ENCODE measurements around the gene CFAP54.
"Not testable (repeated sequence)": the region's sequence is repeated elsewhere in the genome, so short reads cannot be mapped to it uniquely, and the experiment has no call there.

CFAP54 gene, protein sequence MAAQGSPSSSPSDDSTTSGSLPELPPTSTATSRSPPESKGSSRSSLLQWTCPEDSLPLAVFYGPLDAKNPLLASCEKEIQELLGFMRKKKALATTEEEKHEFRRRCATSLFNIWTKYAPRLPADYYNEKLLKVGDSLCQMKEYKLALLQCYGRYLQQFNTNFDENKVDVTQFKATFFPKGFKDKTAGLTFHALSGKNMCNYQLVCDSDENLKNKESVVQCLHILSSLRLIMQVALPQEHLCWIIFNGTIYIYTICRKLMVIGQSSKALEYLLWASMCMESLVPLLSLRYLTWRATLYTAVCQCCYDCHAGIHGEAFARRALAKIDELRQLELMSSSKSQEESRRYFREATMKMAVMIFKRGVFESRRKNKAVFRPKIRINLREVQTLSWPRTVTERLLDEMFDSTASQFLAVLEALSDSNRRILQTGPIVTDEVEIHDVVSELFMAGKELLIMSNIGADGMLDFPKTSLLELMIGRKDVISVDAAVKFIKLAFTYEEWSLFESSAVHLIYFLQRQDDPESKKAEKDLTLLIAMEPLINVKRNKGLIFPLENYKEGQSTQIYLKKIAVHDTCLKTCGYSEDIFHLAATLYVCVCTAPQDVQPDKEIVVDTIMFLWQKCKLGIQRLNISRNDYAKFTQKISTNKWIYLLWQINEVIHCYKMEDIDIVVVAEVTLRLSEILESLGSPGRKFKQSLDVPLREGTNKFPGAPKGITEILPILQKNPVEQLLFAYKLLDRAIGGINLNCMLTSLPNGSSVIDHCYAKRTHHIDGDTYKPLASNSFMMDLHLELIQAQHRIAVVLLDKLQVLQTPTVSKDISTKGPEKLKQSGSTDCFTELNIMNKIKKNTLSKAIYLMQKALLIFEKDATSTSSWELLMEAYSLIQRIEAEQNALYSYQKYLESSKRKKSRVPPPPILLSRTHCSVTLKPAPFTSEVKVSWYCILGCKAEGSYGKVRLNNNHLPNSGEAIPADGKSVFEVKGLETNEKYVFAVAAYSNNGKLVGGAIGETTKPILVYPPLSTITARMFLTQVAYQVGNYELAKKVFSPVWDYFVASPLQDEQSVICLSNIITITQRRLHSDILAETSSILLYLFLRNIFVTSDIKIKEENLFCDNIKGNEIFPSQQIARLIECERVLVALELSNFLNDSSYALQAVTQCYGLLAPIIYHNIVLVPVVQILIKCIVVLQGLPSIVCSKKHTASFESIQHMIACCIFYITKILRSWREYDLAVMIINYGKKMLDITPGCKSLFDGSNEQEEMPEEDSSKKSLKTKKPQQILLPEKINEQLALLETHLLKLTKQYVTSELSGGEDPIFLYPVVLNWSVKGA (N-terminal part only)

DNA sequence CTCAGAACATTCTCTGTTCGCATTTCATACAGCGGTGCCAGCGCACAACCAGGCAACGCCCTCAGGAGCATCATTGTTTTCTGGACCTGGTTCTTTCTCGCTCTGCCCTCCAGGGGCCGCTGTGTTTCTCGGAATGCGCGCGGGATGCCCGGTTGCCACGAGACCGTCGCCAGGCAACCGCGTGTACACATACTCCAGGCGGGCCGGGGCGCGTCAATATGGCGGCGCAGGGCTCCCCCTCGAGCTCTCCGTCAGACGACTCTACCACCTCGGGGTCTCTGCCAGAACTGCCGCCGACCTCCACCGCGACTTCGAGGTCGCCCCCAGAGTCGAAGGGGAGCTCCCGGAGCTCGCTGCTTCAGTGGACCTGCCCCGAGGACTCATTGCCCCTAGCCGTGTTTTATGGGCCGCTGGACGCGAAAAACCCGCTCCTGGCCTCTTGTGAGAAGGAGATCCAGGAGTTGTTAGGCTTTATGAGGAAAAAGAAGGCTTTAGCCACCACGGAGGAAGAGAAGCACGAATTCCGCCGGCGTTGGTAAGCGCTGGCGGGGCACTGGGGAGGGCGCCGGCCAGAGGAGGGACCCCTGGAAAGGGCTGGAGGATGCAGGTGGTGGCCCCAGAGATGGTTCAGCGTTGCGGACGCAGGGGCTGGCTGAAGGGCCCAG is at the start of gene CFAP54:
Gene CFAP54, plus strand, starts transcription at position 186 of the 665 bp plus-strand sequence. Its CDS starts 33 bp downstream, at position 219.
- peak; percentile 84 to 90 for DNase-seq (ENCODE audit: low read depth in 2 of 2)

DNA sequence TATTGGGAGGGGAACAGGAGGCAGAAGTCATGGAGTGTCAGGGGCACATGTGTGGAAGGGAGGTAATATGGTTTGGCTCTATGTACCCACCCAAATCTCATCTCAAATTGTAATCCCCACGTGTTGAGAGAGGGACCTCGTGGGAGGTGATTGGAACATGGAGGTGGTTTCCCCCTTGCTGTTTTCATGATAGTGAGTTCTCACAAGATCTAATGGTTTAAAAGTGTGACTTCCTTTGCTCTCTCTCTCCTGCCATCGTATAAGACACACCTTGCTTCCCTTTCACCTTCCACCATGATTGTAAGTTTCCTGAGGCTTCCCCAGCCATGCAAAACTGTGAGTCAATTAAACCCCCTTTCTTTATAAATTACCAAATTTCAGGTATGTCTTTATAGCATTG is 47.6 kb upstream of the CFAP54 start:
- DNase-seq (ENCODE audit: low read depth in 2 of 2), result no peak

DNA sequence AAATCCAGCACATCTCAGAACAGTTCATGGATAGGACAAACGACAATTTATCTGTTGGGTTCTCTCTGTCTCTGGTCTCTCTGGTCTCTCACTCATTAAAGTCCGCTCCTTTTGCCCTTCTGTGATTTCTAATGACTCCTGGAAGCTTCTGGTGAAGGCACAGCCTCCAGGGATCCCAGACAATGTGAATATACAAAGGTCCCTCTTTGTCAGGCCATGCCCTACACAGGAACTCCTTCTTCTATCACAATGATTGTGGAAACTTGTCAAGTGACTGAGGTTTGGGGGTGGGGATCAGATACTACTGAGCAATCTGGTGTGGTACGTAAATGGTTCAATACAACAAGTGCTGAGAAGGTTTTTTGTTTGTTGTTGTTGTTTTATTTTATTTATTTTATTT is 46.5 kb upstream of the CFAP54 start:
- DNase-seq (ENCODE audit: low read depth in 2 of 2), result no peak

DNA sequence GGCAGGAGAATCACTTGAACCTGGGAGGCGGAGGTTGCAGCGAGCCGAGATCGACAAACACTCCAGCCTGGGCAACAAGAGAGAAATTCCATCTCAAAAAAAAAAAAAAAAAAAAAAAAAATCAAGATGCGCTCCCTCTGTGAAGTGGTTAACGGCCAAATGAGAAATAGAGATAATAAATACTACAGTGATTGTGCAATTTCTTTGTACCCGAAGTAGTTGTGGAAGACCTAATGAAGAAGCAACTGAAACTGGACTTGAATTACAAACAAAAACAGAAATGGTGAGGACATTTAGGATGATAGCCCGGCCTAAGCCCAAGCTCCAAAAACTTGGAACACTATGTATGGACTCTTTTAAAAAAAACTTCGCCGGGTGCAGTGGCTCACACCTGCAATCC is 45.0 kb upstream of the CFAP54 start:
- DNase-seq (ENCODE audit: low read depth in 2 of 2), result no peak

DNA sequence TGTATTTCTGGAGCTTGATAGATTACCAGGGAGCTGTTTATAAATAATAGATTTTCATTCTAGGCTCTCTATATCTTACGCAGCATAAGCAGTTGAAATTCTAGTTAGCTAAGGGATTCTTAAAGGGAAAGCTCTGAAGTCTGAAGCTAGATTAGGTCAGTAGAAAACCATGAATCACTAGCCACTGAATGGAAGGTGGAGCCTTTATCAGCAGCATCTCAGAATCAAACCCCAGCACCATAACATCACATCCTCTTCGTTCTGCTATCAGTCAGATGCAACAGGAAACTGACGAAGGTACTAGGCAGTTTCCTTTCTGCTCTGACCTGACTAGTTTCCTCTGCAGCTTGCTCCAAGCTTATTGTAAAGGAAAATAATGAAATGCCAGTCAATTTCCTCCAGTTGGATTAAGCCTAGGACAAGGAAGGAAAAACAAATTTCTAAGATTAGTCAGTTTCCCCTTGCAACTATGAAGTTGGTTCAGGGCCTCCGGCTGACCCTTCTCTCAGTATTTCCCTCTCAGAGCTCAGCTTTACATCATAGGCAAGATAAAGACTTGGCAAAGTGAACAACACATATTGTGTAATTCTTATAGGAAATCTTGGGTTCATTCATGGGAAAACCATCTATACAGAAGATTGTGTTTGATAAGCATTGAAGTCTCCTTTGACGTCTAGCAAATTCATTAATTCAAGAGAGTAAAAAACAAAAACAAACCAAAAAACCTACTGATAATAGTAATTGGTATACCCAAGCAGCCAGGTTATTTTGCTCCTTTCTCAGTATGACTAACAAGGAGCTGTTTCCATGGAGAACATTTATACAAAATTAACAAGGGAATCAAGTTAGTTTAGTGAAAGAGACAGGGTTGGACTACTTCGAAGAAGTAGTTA is 43.4 kb upstream of the CFAP54 start:
- peak; percentile 21 to 26 for DNase-seq (ENCODE audit: low read depth in 2 of 2)

DNA sequence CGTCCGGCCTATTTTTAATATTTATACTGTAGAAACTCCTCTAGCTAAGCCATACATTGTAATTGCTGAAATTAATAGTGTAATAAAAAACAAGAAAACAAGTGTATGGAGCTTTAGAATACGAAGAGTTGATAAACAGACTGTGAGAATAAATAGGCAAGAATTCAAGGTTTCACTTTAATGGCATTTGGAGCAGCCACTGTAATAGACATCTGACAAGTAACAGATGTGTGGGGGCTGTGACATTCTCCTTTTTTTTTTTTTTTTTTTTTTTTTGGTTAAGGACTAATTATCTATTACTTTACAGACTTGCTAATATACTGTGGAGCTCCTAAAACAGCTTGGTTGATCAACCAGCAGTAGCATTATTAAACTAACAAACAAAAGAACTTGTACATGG is 42.1 kb upstream of the CFAP54 start:
- DNase-seq (ENCODE audit: low read depth in 2 of 2), result no peak

DNA sequence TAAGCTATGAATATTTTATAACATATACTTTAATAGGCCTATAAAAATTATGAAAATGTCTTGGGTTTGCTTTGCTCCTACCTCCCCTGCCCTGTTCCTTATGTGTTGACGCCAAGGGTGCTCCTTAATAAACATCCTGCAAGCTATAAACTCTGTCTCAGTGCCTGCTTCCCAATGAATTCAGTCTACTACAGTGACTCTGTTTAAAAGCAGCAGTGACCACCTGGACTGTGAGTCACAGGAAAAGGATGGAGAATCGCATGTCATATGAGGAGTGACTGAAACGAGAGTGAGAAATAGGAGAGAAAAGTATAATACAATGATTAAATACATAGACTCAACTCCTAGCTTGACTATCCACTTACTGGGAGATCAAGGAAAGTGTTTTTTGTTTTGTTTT is 41.1 kb upstream of the CFAP54 start:
- no peak for DNase-seq (ENCODE audit: low read depth in 2 of 2)

DNA sequence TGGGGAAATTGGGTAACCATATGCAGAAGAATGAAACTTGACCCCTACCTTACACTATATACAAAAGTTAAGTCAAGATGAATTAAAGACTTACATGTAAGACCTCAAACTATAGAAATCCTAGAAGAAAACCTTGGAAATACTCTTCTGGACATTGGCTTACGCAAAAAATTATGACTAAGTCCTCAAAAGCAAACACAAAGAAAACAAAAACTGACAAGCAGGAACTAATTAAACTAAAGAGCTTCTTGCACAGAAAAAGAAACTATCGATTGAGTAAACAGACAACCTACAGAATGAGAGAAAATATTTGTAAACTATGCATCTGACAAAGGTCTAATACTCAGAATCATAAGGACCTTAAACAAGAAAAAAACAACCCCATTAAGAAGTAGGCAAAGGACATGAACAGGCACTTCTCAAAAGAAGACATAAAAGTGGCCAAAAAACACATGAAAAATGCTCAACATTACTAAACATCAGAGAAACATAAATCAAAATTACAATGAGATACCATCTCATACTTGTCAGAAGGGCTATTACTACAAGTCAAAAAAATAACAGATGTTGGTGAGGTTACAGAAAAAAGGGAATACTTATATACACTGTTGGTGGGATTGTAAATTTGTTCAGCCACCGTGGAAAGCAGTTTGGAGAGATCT is 37.0 kb upstream of the CFAP54 start:
- DNase-seq (ENCODE audit: low read depth in 2 of 2), result no peak

DNA sequence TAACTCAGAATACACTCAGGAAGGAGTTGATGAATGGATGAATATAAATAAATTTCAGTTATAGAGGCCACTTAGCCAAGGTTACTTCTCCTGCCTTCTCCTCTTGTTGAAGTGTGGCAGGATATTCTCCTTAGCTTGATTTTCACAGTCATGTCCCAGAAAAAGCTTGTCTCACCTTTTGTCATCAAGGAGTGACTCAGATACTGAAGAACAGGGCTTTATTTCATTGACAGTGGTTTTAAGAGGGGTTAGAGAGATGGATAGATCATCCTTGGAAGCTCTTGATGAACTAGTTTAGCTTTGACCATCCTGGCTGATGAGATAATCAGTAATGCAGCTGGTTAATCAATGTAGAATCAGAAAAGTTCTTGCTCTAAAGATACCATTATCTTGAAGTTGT is 35.0 kb upstream of the CFAP54 start:
- DNase-seq (ENCODE audit: low read depth in 2 of 2), result no peak

DNA sequence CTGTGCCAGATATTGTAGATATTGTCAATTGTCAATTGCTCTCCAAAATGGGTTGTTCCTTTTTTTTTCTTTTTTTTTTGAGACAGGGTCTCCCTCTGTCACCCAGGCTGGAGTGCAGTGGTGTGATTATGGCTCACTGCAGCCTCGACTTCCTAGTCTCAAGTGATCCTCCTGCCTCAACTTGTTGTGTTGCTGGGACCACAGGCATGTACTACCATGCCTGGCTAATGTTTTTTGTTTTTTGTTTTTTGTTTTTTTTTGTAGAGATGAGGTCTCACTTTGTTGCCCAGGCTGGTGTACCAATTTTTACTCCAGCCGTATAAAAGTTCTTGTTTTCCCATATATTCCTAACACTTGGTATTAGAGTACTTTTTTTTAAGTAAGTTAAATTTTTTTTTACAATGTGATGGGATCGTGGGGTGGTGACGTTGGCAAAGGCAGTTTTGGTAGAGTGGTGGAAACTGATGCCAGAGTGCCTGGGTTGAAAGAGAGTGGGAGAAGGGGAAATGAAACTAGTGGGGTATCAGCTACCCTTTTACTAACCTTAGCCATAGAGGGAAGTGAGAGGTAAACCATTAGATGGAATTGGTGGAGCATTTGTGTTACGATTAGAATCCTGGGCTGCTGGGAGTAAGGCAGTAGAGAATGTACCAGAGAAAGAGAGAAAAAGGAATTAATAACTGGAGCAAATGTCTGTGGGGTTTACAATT is 33.0 kb upstream of the CFAP54 start:
- DNase-seq (ENCODE audit: low read depth in 2 of 2), result no peak

DNA sequence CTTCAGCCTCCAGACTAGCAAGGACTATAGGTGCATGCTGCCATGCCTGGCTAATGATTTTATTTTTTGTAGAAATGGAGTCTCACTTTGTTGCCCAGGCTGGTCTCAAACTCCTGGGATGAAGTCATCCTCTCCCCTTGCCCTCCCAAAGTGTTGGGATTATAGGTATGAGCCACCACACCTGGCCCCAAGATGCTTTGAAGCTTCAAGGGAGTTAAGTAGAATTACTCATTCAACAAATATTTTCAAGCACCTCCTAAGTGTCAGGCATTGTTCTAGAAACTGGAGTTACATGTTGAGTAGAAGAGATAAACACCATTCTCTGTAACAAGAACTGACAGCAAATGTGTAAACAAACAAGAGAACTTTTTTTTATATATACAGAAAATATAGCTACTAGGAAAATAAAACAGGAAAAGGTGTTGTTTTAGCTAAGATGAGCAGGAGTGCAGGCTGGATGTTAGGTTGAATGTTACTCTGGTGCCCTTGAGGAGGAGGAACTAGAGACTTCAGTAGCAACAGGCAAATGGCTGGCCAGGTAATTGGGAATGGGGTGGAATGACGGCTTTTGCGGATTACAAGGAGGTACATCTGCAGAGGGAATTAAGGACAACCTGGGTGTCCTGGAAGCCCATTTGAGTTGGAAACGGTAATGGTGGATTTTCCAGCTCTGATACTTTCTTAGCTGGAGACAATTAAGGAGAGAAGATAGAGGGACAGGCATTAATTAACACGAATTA is 32.0 kb upstream of the CFAP54 start:
- no peak for DNase-seq (ENCODE audit: low read depth in 2 of 2)

DNA sequence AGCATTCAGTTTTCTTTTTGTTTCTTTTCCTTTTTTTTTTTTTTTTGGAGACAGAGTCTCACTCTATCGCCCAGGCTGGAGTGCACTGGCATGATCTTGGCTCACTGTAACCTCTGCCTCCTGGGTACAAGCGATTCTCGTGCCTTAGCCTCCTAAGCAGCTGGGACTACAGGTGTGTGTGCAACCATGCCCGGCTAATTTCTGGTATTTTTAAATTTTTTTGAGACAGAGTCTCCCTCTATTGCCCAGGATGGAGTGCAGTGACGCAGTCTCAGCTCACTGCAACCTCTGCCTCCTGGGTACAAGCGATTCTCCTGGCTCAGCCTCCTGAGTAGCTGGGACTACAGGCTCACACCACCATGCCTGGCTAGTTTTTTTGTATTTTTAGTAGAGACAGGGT is 30.1 kb upstream of the CFAP54 start:
- not testable (repeated sequence) for DNase-seq (ENCODE audit: low read depth in 2 of 2)

DNA sequence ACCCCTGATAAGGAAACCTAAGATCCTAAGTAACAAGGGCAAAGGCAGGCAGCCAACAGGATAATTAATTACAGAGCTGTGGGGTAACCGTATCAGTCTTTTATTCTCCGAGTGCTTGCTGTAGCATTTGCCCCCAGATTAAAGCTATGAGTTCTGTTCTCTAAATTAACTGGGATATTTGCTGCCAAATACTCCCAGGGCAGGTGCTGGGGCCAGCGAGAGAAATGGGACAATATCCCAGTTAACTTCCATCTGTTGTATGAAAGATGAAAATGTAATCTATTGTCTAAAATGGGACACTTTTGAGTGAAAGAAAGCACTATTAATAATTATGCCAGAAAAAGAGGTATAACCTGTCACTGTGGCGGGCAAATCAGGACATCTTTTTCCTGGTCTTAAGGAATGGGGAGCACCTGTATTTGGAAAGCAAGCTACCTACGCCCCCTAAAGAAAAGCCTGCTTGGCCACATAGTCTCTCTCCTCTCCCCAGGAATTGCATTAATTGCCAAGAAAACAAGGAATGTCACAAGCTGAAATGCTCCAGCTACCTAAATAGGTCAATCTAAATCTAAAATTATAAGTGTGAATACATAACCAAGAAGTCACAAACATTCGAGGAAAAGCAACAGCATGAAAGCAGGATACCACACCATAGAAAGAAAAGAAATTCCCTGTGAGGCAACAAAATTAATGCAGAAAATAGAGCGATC is 26.7 kb upstream of the CFAP54 start:
- DNase-seq (ENCODE audit: low read depth in 2 of 2), result no peak

DNA sequence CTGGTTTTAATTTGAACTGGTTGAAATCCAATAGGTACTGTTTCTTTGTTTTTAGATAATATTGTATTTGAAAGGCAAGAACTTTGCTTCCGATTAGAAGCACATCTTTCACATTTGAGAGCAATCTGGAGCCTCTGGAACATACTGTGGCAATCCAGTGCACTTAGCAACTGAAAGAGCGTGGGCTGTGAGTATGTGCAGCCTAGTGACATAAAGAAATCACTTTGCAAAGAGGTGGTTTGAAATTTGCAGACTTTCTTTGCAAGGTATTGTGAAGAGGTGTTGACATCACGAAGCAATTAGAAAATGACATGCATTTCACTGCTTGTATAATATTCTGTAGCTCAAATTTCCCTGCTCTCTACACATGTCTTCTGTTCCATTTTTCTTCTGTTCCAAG is 23.5 kb upstream of the CFAP54 start:
- no peak for DNase-seq (ENCODE audit: low read depth in 2 of 2)

DNA sequence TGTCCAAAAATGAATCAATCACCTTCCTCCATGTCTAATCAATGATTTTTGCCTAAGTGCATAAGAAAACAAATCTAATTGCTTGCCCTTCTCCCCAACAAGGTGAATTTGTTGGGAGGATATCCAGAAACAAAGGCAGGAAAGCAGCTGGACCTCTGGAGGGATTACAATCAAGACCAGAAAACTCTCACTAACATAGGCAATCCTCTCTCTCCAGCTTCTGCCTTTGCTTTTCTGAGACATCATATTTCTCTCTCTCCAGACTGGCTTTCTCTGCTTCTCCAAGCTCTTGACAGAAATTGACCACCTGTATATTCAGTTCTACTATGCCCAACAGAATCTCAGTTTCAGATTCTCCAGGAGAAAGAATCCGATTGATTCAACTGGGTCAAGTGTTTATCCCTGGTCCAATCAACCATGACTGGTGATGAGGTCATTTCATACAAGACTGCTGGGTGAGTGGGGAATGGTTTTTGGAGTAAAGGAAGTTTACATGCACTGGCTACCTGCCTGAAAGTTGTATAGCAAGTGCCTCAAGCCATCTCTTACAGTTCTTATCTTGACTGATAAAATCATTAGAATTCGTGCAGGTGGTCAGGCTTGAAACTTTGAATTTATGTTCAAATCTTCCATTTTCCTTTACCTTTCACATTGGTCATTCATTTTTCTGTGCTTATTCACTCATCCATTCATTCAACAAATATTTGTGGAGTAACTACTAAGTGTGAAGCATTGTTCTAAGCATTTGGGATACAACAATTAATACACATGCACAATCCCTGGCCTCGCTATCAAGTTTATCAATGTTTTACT is 22.2 kb upstream of the CFAP54 start:
- DNase-seq (ENCODE audit: low read depth in 2 of 2), result no peak

DNA sequence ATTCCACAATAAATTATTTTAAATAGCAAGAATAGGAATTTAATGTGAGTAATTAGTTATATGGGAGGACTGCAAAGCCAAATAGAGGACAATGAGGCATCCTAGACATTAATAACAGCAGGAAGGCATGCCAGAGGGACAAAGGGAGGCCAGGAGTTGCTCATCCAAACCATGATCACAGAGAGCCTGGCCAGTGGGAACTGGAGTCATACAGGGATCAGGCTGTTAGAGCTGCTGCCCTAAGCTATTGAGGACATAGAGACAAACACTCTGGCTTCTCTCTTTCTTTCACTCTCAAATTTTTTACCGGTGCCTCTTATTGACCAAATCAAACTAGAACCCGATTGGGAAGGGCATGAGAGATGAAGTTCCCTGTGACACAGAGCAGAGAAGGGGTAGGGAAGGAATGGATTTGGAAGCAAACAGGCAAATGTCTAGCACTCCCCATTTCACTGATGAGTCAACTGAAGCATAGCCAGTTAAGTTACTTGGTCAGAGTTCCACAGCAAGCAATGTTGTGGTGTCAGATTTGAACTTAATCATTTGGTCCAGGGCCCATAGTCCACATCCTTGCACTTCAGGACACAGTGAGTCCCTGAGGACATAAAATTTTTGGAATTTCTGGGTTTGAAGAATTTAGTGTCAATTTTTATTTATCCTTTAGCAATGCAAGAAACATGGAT is 17.9 kb upstream of the CFAP54 start:
- no peak for DNase-seq (ENCODE audit: low read depth in 2 of 2)

Data from stimulated activated CD8-positive, alpha-beta memory T cell treated with anti-CD3 and anti-CD28 coated beads, Interleukin-2, amount 100 ng/mL, for 1 hour (primary cell).